HCT116 (cell line): Measurements from ENCODE around the gene SH3TC1. TPM values are rescaled to one million over a fixed set of nuclear protein-coding genes. Genes with fewer than 3 reads are reported as not detected.

ENCODE experiments used
- ATAC-seq: fragments of 200-7000 bp; cut with Tn5 transposase; 2 replicates; pipeline ENCODE4 v1.9.1; 2020; ENCODE audit warnings: mild to moderate bottlenecking, moderate library complexity
- BruUV-seq: library from RNA; stranded (reverse); fragments of 400-500 nt; replicated peaks from 2 replicates; lab custom pipeline; 2021; lab: Mats Ljungman, UMichigan
- CTCF ChIA-PET: fragments of 300-600 bp; sonication (Branson Sonifier 250); formaldehyde crosslinking; loops from one replicate; lab custom pipeline; 2021; ENCODE audit warnings: antibody characterized with exemption; lab: Charles Lee
- POLR2A ChIA-PET: fragments of 300-600, 350-600 bp; sonication (Branson Sonifier 250); formaldehyde crosslinking; loops from one replicate; lab custom pipeline; 2021; ENCODE audit warnings: antibody characterized with exemption; lab: Charles Lee
- RAD21 ChIA-PET, 2 experiments: fragments of 300-600 bp; sonication (Branson Sonifier 250); formaldehyde crosslinking; loops; one replicate each; lab custom pipeline; 2023; ENCODE audit warnings: low total read pairs in 2 of 2; ENCODE audit not compliant: uncharacterized antibody in 2 of 2, unreplicated experiment in 2 of 2, low non-redundant PET in 1 of 2; lab: Charles Lee
- DNase-seq: peaks from one replicate; pipeline ENCODE4 v3.0.0-alpha.2; 2010; ENCODE audit warnings: low read depth, low spot score
- H2AFZ ChIP-seq: fragments of 200-600 bp; shearing (Covaris generic), sonication (generic); 2 replicates; pipeline ENCODE4 v1.6.1; 2017; ENCODE audit warnings: low read depth, mixed run types, mixed read lengths, antibody characterized with exemption, low read length; ENCODE audit not compliant: poor library complexity, severe bottlenecking
- H3K27ac ChIP-seq: 2 replicates; pipeline ENCODE4 v1.5.1; 2012; ENCODE audit warnings: low read depth, low read length
- H3K27me3 ChIP-seq: fragments of 200-600 bp; sonication (generic); 2 replicates; pipeline ENCODE4 v1.6.1; 2016; ENCODE audit warnings: mixed run types, low read length, mixed read lengths; ENCODE audit not compliant: insufficient read depth
- H3K36me3 ChIP-seq, 2 experiments: fragments of 200-500 bp in 1 of 2; fragments of 200-600 bp in 1 of 2; sonication (Bioruptor generic) in 1 of 2; sonication (generic) in 1 of 2; 2 replicates each; pipeline versions ENCODE4 v1.5.1 to v1.6.1; 2014 to 2016; ENCODE audit warnings: low read length in 2 of 2, inconsistent platforms in 1 of 2, mixed read lengths in 1 of 2, mixed run types in 1 of 2; ENCODE audit not compliant: insufficient read depth in 2 of 2, control insufficient read depth in 1 of 2
- H3K4me1 ChIP-seq, 2 experiments: fragments of 200-600 bp in 1 of 2; sonication (generic) in 1 of 2; 2 replicates each; pipeline versions ENCODE4 v1.5.1 to v1.6.1; 2012 to 2017; ENCODE audit warnings: low read length in 2 of 2, inconsistent platforms in 1 of 2, mild to moderate bottlenecking in 1 of 2, mixed read lengths in 1 of 2, mixed run types in 1 of 2, moderate library complexity in 1 of 2; ENCODE audit not compliant: insufficient read depth in 2 of 2, control insufficient read depth in 1 of 2
- H3K4me2 ChIP-seq: fragments of 200-600 bp; sonication (generic); 2 replicates; pipeline ENCODE4 v1.6.1; 2017; ENCODE audit warnings: mixed run types, low read length, mixed read lengths
- H3K4me3 ChIP-seq, 2 experiments: fragments of 200-600 bp in 1 of 2; sonication (generic) in 1 of 2; replicated peaks in 1 of 2; 2 replicates each; pipeline ENCODE4 v1.5.1; 2011 to 2016; ENCODE audit warnings: low read length in 2 of 2, control low read depth in 1 of 2, low read depth in 1 of 2, mild to moderate bottlenecking in 1 of 2, mixed read lengths in 1 of 2, mixed run types in 1 of 2
- H3K79me2 ChIP-seq: fragments of 200-600 bp; sonication (generic); 2 replicates; pipeline ENCODE4 v1.6.1; 2017; ENCODE audit warnings: mild to moderate bottlenecking, mixed run types, low read length, moderate library complexity, mixed read lengths; ENCODE audit not compliant: insufficient read depth
- H3K9ac ChIP-seq: fragments of 200-600 bp; sonication (generic); 2 replicates; pipeline ENCODE4 v1.6.1; 2016; ENCODE audit warnings: low read length, mixed read lengths
- H3K9me2 ChIP-seq: fragments of 200-600 bp; sonication (generic), shearing (Covaris generic); 2 replicates; pipeline ENCODE4 v1.6.1; 2017; ENCODE audit warnings: mixed run types, mild to moderate bottlenecking, moderate library complexity; ENCODE audit not compliant: insufficient read depth
- H3K9me3 ChIP-seq, 2 experiments: fragments of 200-500 bp in 1 of 2; fragments of 200-600 bp in 1 of 2; sonication (Bioruptor generic) in 1 of 2; sonication (generic) in 1 of 2; 2 replicates each; pipeline ENCODE4 v1.6.1; 2014 to 2017; ENCODE audit warnings: low read length in 2 of 2, mixed read lengths in 2 of 2, inconsistent platforms in 1 of 2, low read depth in 1 of 2, mild to moderate bottlenecking in 1 of 2, mixed run types in 1 of 2, moderate library complexity in 1 of 2; ENCODE audit not compliant: control insufficient read depth in 1 of 2, insufficient read depth in 1 of 2
- H4K20me1 ChIP-seq: fragments of 200-600 bp; sonication (generic), shearing (Covaris generic); 2 replicates; pipeline ENCODE4 v1.6.1; 2017; ENCODE audit warnings: mixed run types, mild to moderate bottlenecking, moderate library complexity; ENCODE audit not compliant: insufficient read depth
- CEBPB ChIP-seq: IDR thresholded peaks from 2 replicates; pipeline ENCODE4 v1.6.1; 2012; ENCODE audit warnings: low read depth
- CTCF ChIP-seq, 3 experiments: fragments of 200-600 bp in 1 of 3; sonication (generic) in 1 of 3; IDR thresholded peaks in 2 of 3; conservative IDR thresholded peaks in 1 of 3; 2 replicates each; pipeline ENCODE4 v1.5.1; 2012 to 2017; ENCODE audit warnings: low read depth in 2 of 3, low read length in 2 of 3, antibody characterized with exemption in 1 of 3, borderline replicate concordance in 1 of 3, control low read depth in 1 of 3, mild to moderate bottlenecking in 1 of 3, mixed read lengths in 1 of 3, mixed run types in 1 of 3, moderate library complexity in 1 of 3; ENCODE audit not compliant: insufficient read depth in 1 of 3
- EZH2phosphoT487 ChIP-seq: fragments of 200-600 bp; IDR thresholded peaks from 2 replicates; pipeline ENCODE4 v1.6.1; 2018; ENCODE audit warnings: antibody characterized with exemption, borderline replicate concordance
- FOSL1 ChIP-seq: IDR thresholded peaks from 2 replicates; pipeline ENCODE4 v1.6.1; 2012; ENCODE audit warnings: low read depth
- POLR2A ChIP-seq: IDR thresholded peaks from 2 replicates; pipeline ENCODE4 v1.7.0; 2011; ENCODE audit warnings: borderline replicate concordance; ENCODE audit not compliant: insufficient read depth, insufficient read length; ENCODE audit errors: extremely low read depth
- RAD21 ChIP-seq: IDR thresholded peaks from 2 replicates; pipeline ENCODE4 v1.6.1; 2012; ENCODE audit warnings: low read depth, mild to moderate bottlenecking
- SP1 ChIP-seq: IDR thresholded peaks from 2 replicates; pipeline ENCODE4 v1.6.1; 2012; ENCODE audit warnings: low read depth
- SRF ChIP-seq: IDR thresholded peaks from 2 replicates; pipeline ENCODE4 v1.6.1; 2012; ENCODE audit warnings: low read depth
- TCF7L2 ChIP-seq: IDR thresholded peaks from 2 replicates; pipeline ENCODE4 v1.7.0; 2011; ENCODE audit warnings: borderline replicate concordance, inconsistent platforms; ENCODE audit not compliant: insufficient read depth, insufficient read length; ENCODE audit errors: extremely low read depth
- ZBTB33 ChIP-seq: IDR thresholded peaks from 2 replicates; pipeline ENCODE4 v1.6.1; 2011; ENCODE audit warnings: mild to moderate bottlenecking, low read length, moderate library complexity; ENCODE audit not compliant: insufficient replicate concordance; ENCODE audit errors: extremely low read depth
- ZFX ChIP-seq: fragments of 450-650 bp; IDR thresholded peaks from 2 replicates; pipeline ENCODE4 v1.6.1; 2017
- intact Hi-C: fragments of 100-400 bp; cut with micrococcal nuclease; formaldehyde crosslinking; loops from 2 replicates; pipeline ENCODE4 v1.10.0; 2022
- total RNA-seq: library from RNA; stranded (reverse); gene quantifications from one replicate; pipeline ENCODE4 v1.2.1, GENCODE V29; 2021; ENCODE audit not compliant: unreplicated experiment

SH3TC1 gene
- total RNA-seq, 1 experiment from 2014 or later, result 12.5 TPM

GRCh38 chr4:8210616-8211015, 11.5 kb downstream of the SH3TC1 start:
- CTCF ChIA-PET, result no interaction called here
- H3K4me1 ChIP-seq, result peaks cover 2 to 13% of the 10 kb centered on the region in 2 experiments; a peak in 3 of 4 replicates
- H3K36me3 ChIP-seq, result no peaks in the 10 kb centered on the region
- no peaks in the 10 kb centered on the region for H3K9me3 ChIP-seq
- no peak overlapping the region for H3K9ac ChIP-seq
- no peak for TF ChIP-seq ZBTB33
- no peak for TF ChIP-seq POLR2A
- no peak for TF ChIP-seq CEBPB
- no peak for TF ChIP-seq ZFX
- no peak for TF ChIP-seq SRF
- no peak for TF ChIP-seq FOSL1
- TF ChIP-seq EZH2phosphoT487, result no peak
- no peak for TF ChIP-seq CTCF (IDR thresholded peaks at IDR 0.05 in 2 of 3, conservative IDR thresholded peaks at IDR 0.05 in 1 of 3; ENCODE audit: borderline replicate concordance in 1 of 3, insufficient read depth in 1 of 3, low read depth in 2 of 3, low read length in 2 of 3)
- no peak for TF ChIP-seq SP1
- no peak for TF ChIP-seq TCF7L2
- no peak for TF ChIP-seq RAD21
- TF ChIP-seq, all 23 proteins: peak for 0
- DNase-seq, result no peak
- H3K4me2 ChIP-seq, result no peak overlapping the region
- ChIA-PET POLR2A (no interaction called here), RAD21 (interaction anchor here in 1 of 2 experiments (0.6 kb wide), 1 partner anchor 198 kb away, joined by 3 read pairs; no protein-coding TSS in a partner anchor)
- no peak for ATAC-seq
- no peak overlapping the region for H3K4me3 ChIP-seq
- no TSS peak for BruUV-seq
- no peak overlapping the region for H3K27ac ChIP-seq
- intact Hi-C loops, result no loop called here
- H2AFZ ChIP-seq, result no peak overlapping the region
- H3K9me2 ChIP-seq, result no peaks in the 10 kb centered on the region
- no peaks in the 10 kb centered on the region for H4K20me1 ChIP-seq
- no peaks in the 10 kb centered on the region for H3K27me3 ChIP-seq
- H3K79me2 ChIP-seq, result no peaks in the 10 kb centered on the region
